ENCODE results near the gene TSPAN33. TPM values are rescaled to one million over a fixed set of nuclear protein-coding genes. Genes with fewer than 3 reads are reported as not detected.
A peak's percentile ranks its signal among the peaks of the same experiment; 100 is the strongest.

Gene TSPAN33
- 23.6 TPM for polyA plus RNA-seq (2013, experiment 1 of 2)
- polyA plus RNA-seq (2013, experiment 2 of 2): 26.6 TPM

- H3K9me3 ChIP-seq (ENCODE audit: insufficient read depth, low read depth, low read length): no peaks in the 10 kb centered on the region
- H3K9ac ChIP-seq (ENCODE audit: low read depth, low read length): peak within 1 kb of the TSS; percentile 43
- H3K36me3 ChIP-seq (ENCODE audit: insufficient read depth, low read length): no peaks in the 10 kb centered on the region
- no peaks in the 10 kb centered on the region for H3K4me1 ChIP-seq (ENCODE audit: insufficient read depth, low read length)
- peak within 1 kb of the TSS; percentile 63 for H3K4me3 ChIP-seq (ENCODE audit: low read length)
- 1% methylated on average over 42 of the region's 43 CpGs for WGBS
- no peak within 1 kb of the TSS for H3K27ac ChIP-seq (ENCODE audit: low read depth, low read length)
- peaks cover 29% of the 10 kb centered on the region for H3K27me3 ChIP-seq (ENCODE audit: insufficient read depth, low read length)
Measured at GRCh38 chr7:129144095-129144833, at the start of gene TSPAN33. Gene TSPAN33 (plus strand): TSS chr7:129144707. CDS start chr7:129144981, 274 bp downstream.

GRCh38 chr7:129095258-129095657 lies 49.2 kb upstream of the TSPAN33 start:
- H3K36me3 ChIP-seq (ENCODE audit: insufficient read depth, low read length): no peaks in the 10 kb centered on the region
- 89% methylated on average over 6 of the region's 6 CpGs for WGBS

GRCh38 chr7:129098409-129099084 lies 46.0 kb upstream of the TSPAN33 start:
- H3K36me3 ChIP-seq (ENCODE audit: insufficient read depth, low read length): no peaks in the 10 kb centered on the region
- H3K9me3 ChIP-seq (ENCODE audit: insufficient read depth, low read depth, low read length): no peaks in the 10 kb centered on the region
- no peak overlapping the region for H3K4me3 ChIP-seq (ENCODE audit: low read length)
- no peaks in the 10 kb centered on the region for H3K4me1 ChIP-seq (ENCODE audit: insufficient read depth, low read length)
- H3K27ac ChIP-seq (ENCODE audit: low read depth, low read length): no peak overlapping the region
- H3K9ac ChIP-seq (ENCODE audit: low read depth, low read length): no peak overlapping the region
- no peaks in the 10 kb centered on the region for H3K27me3 ChIP-seq (ENCODE audit: insufficient read depth, low read length)
- WGBS: 83% methylated on average over 7 of the region's 8 CpGs

More at GRCh38 chr7:129095258-129095657, 49.2 kb upstream of the TSPAN33 start:
- H3K9me3 ChIP-seq (ENCODE audit: insufficient read depth, low read depth, low read length): no peaks in the 10 kb centered on the region
- H3K9ac ChIP-seq (ENCODE audit: low read depth, low read length): no peak overlapping the region
- H3K4me3 ChIP-seq (ENCODE audit: low read length): no peak overlapping the region
- H3K27me3 ChIP-seq (ENCODE audit: insufficient read depth, low read length): no peaks in the 10 kb centered on the region
- H3K27ac ChIP-seq (ENCODE audit: low read depth, low read length): no peak overlapping the region
- H3K4me1 ChIP-seq (ENCODE audit: insufficient read depth, low read length): no peaks in the 10 kb centered on the region; the same call in 1 of the 2 replicates

GRCh38 chr7:129100827-129101166 lies 43.7 kb upstream of the TSPAN33 start:
- no peak overlapping the region for H3K27ac ChIP-seq (ENCODE audit: low read depth, low read length)
- no peaks in the 10 kb centered on the region for H3K27me3 ChIP-seq (ENCODE audit: insufficient read depth, low read length)
- 100% methylated on average over 1 of the region's 2 CpGs for WGBS
- H3K4me1 ChIP-seq (ENCODE audit: insufficient read depth, low read length): no peaks in the 10 kb centered on the region
- no peak overlapping the region for H3K4me3 ChIP-seq (ENCODE audit: low read length)
- no peak overlapping the region for H3K9ac ChIP-seq (ENCODE audit: low read depth, low read length)
- H3K9me3 ChIP-seq (ENCODE audit: insufficient read depth, low read depth, low read length): no peaks in the 10 kb centered on the region
- no peaks in the 10 kb centered on the region for H3K36me3 ChIP-seq (ENCODE audit: insufficient read depth, low read length)

- Histone ChIP-seq H3K4me3 (ENCODE audit: low read length) (no peak overlapping the region), H3K9me3 (ENCODE audit: insufficient read depth, low read depth, low read length) (no peaks in the 10 kb centered on the region), H3K36me3 (ENCODE audit: insufficient read depth, low read length) (no peaks in the 10 kb centered on the region), H3K9ac (ENCODE audit: low read depth, low read length) (no peak overlapping the region), H3K4me1 (ENCODE audit: insufficient read depth, low read length) (no peaks in the 10 kb centered on the region), H3K27ac (ENCODE audit: low read depth, low read length) (no peak overlapping the region), H3K27me3 (ENCODE audit: insufficient read depth, low read length) (no peaks in the 10 kb centered on the region)
- 91% methylated on average over 5 of the region's 6 CpGs for WGBS
Measured at GRCh38 chr7:129101746-129102145, 42.8 kb upstream of the TSPAN33 start.

GRCh38 chr7:129103561-129104324 lies 40.8 kb upstream of the TSPAN33 start:
- 90% methylated on average over 3 of the region's 4 CpGs for WGBS
- H3K4me1 ChIP-seq (ENCODE audit: insufficient read depth, low read length): no peaks in the 10 kb centered on the region
- H3K27me3 ChIP-seq (ENCODE audit: insufficient read depth, low read length): no peaks in the 10 kb centered on the region
- H3K36me3 ChIP-seq (ENCODE audit: insufficient read depth, low read length): no peaks in the 10 kb centered on the region
- no peaks in the 10 kb centered on the region for H3K9me3 ChIP-seq (ENCODE audit: insufficient read depth, low read depth, low read length)
- no peak overlapping the region for H3K27ac ChIP-seq (ENCODE audit: low read depth, low read length)
- H3K9ac ChIP-seq (ENCODE audit: low read depth, low read length): no peak overlapping the region
- no peak overlapping the region for H3K4me3 ChIP-seq (ENCODE audit: low read length)

- WGBS: 93% methylated on average over 4 of the region's 4 CpGs
- Histone ChIP-seq H3K27me3 (ENCODE audit: insufficient read depth, low read length) (no peaks in the 10 kb centered on the region), H3K9me3 (ENCODE audit: insufficient read depth, low read depth, low read length) (no peaks in the 10 kb centered on the region), H3K4me3 (ENCODE audit: low read length) (no peak overlapping the region), H3K36me3 (ENCODE audit: insufficient read depth, low read length) (no peaks in the 10 kb centered on the region), H3K4me1 (ENCODE audit: insufficient read depth, low read length) (peaks cover 11% of the 10 kb centered on the region), H3K27ac (ENCODE audit: low read depth, low read length) (no peak overlapping the region), H3K9ac (ENCODE audit: low read depth, low read length) (no peak overlapping the region)
Measured at GRCh38 chr7:129108581-129108980, 35.9 kb upstream of the TSPAN33 start.

GRCh38 chr7:129110258-129110981 lies 34.1 kb upstream of the TSPAN33 start:
- peaks cover 11% of the 10 kb centered on the region for H3K4me1 ChIP-seq (ENCODE audit: insufficient read depth, low read length)
- peak overlapping the region; percentile 73 for H3K27ac ChIP-seq (ENCODE audit: low read depth, low read length)
- H3K9ac ChIP-seq (ENCODE audit: low read depth, low read length): peak overlapping the region; percentile 51; the same call in 1 of the 2 replicates
- H3K36me3 ChIP-seq (ENCODE audit: insufficient read depth, low read length): no peaks in the 10 kb centered on the region
- no peak overlapping the region for H3K4me3 ChIP-seq (ENCODE audit: low read length)
- no peaks in the 10 kb centered on the region for H3K27me3 ChIP-seq (ENCODE audit: insufficient read depth, low read length)
- WGBS: 92% methylated on average over 1 of the region's 1 CpG
- no peaks in the 10 kb centered on the region for H3K9me3 ChIP-seq (ENCODE audit: insufficient read depth, low read depth, low read length)

GRCh38 chr7:129110982-129111376 lies 33.5 kb upstream of the TSPAN33 start:
- H3K4me3 ChIP-seq (ENCODE audit: low read length): no peak overlapping the region
- peak overlapping the region; percentile 73 for H3K27ac ChIP-seq (ENCODE audit: low read depth, low read length)
- no peaks in the 10 kb centered on the region for H3K9me3 ChIP-seq (ENCODE audit: insufficient read depth, low read depth, low read length)
- no peaks in the 10 kb centered on the region for H3K36me3 ChIP-seq (ENCODE audit: insufficient read depth, low read length)
- peaks cover 11% of the 10 kb centered on the region for H3K4me1 ChIP-seq (ENCODE audit: insufficient read depth, low read length)
- no peaks in the 10 kb centered on the region for H3K27me3 ChIP-seq (ENCODE audit: insufficient read depth, low read length)
- peak overlapping the region; percentile 51; the same call in 1 of the 2 replicates for H3K9ac ChIP-seq (ENCODE audit: low read depth, low read length)

GRCh38 chr7:129115676-129116075 lies 28.8 kb upstream of the TSPAN33 start:
- Histone ChIP-seq H3K9me3 (ENCODE audit: insufficient read depth, low read depth, low read length) (peaks cover 12% of the 10 kb centered on the region; the same call in 1 of the 2 replicates), H3K9ac (ENCODE audit: low read depth, low read length) (no peak overlapping the region), H3K4me1 (ENCODE audit: insufficient read depth, low read length) (peaks cover 4% of the 10 kb centered on the region), H3K27ac (ENCODE audit: low read depth, low read length) (no peak overlapping the region), H3K27me3 (ENCODE audit: insufficient read depth, low read length) (no peaks in the 10 kb centered on the region), H3K4me3 (ENCODE audit: low read length) (no peak overlapping the region), H3K36me3 (ENCODE audit: insufficient read depth, low read length) (no peaks in the 10 kb centered on the region)
